Sigmoid colon (tissue), 4 donors: ENCODE results near the gene PRR19.

Experiments
- CTCF ChIP-seq, 4 experiments: fragments of 450-650 bp in 3 of 4; fragments of 200-600 bp in 1 of 4; IDR thresholded peaks; one replicate each; pipeline ENCODE4 v1.5.1; 2016 to 2019; ENCODE audit warnings: antibody characterized with exemption in 4 of 4, mild to moderate bottlenecking in 3 of 4, moderate library complexity in 2 of 4
- EP300 ChIP-seq, 4 donors: sonication (generic); formaldehyde crosslinking; IDR thresholded peaks; one replicate each; pipeline ENCODE4 v1.6.1; 2017; ENCODE audit warnings: antibody characterized with exemption in 4 of 4

GRCh38 chr19:42295342-42295741, 6.6 kb upstream of the PRR19 start:
- TF ChIP-seq CTCF (IDR thresholded peaks at IDR 0.05) (no peak), EP300 (IDR thresholded peaks at IDR 0.05) (no peak)
